Adrenal gland (tissue), 5 donors: ENCODE measurements around the gene REEP1.

Experiments used
- CTCF ChIP-seq, 6 experiments: fragments of 450-650 bp in 4 of 6; fragments of 200-600 bp in 2 of 6; sonication (generic) in 1 of 6; IDR thresholded peaks; 1 replicate in 5 of 6; 2 replicates in 1 of 6; pipeline versions ENCODE4 v1.5.1 to v1.8.0; 2016 to 2021; ENCODE audit warnings: antibody characterized with exemption in 6 of 6, mild to moderate bottlenecking in 2 of 6, moderate library complexity in 1 of 6
- POLR2A ChIP-seq, 2 donors: fragments of 450-650 bp; IDR thresholded peaks; one replicate each; pipeline ENCODE4 v1.6.1; 2017; ENCODE audit warnings: antibody characterized with exemption in 2 of 2, mild to moderate bottlenecking in 2 of 2, moderate library complexity in 1 of 2
- donor health status: DM: no; HTN: no; CAD: no.

GRCh38 chr2:86253424-86253823 lies 84.0 kb downstream of the REEP1 start:
- TF ChIP-seq CTCF (IDR thresholded peaks at IDR 0.05) (no peak), POLR2A (IDR thresholded peaks at IDR 0.05) (no peak)
